ENCODE measurements around the gene KRT75.

Gene KRT75

DNA sequence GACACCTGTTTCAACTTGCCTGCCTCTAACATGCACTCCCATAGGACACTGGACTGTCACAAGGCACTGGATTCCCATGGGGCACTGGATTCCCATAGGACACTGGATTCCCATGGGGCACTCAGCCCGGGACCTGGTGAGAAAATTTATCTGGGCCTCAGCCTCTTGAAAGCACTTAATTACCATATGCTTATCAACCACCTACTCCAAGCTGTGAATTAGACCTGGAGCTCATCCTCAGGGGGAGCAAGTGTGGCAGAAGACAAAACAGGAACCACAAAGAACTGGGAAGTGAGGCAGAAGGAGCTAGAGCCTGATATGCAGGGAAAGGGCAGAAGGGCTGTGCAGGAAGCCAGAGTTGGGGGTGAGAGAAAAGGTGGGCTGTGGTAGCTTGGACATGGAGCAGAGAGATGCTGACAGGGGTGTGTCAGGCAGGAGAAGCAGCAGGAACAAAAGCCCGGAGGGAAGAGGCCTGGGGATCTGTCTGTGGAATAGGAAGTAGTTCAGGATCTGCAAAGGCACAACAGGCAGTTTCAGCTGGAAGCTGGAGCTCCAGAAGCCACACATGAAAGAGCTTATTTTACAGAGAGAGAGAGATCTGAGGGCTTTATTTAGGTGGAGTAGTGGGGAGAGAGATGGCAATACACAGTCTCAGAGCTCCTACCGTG, 31.2 kb downstream of the KRT75 start:
- H3K9me3 ChIP-seq (ENCODE audit: control insufficient read depth, insufficient read depth, low read depth, low read length), result no peaks in the 10 kb centered on the region
- H3K4me3 ChIP-seq (ENCODE audit: low read depth, low read length), result no peak overlapping the region
- no peak overlapping the region for H3K9ac ChIP-seq (ENCODE audit: low read length)
- H3K27me3 ChIP-seq (ENCODE audit: control insufficient read depth, insufficient read depth, low read length), result no peaks in the 10 kb centered on the region
- H3K4me1 ChIP-seq (ENCODE audit: control insufficient read depth, insufficient read depth, low read length), result peaks cover 7% of the 10 kb centered on the region; the same call in 1 of the 2 replicates
- H3K36me3 ChIP-seq (ENCODE audit: control insufficient read depth, insufficient read depth, low read length), result no peaks in the 10 kb centered on the region
- H3K27ac ChIP-seq (ENCODE audit: low read depth, low read length), result no peak overlapping the region

- H3K27ac ChIP-seq (ENCODE audit: low read depth, low read length), result no peak overlapping the region
- no peaks in the 10 kb centered on the region for H3K27me3 ChIP-seq (ENCODE audit: control insufficient read depth, insufficient read depth, low read length)
- H3K9ac ChIP-seq (ENCODE audit: low read length), result no peak overlapping the region
- H3K4me3 ChIP-seq (ENCODE audit: low read depth, low read length), result no peak overlapping the region
- H3K9me3 ChIP-seq (ENCODE audit: control insufficient read depth, insufficient read depth, low read depth, low read length), result no peaks in the 10 kb centered on the region
- H3K4me1 ChIP-seq (ENCODE audit: control insufficient read depth, insufficient read depth, low read length), result peaks cover 7% of the 10 kb centered on the region; the same call in 1 of the 2 replicates
- H3K36me3 ChIP-seq (ENCODE audit: control insufficient read depth, insufficient read depth, low read length), result no peaks in the 10 kb centered on the region
These were observed 31.8 kb downstream of the KRT75 start for GRCh38 chr12:52402377-52402776.

- H3K4me1 ChIP-seq (ENCODE audit: control insufficient read depth, insufficient read depth, low read length), result peaks cover 7% of the 10 kb centered on the region; the same call in 1 of the 2 replicates
- H3K27me3 ChIP-seq (ENCODE audit: control insufficient read depth, insufficient read depth, low read length), result no peaks in the 10 kb centered on the region
- H3K4me3 ChIP-seq (ENCODE audit: low read depth, low read length), result no peak overlapping the region
- H3K36me3 ChIP-seq (ENCODE audit: control insufficient read depth, insufficient read depth, low read length), result no peaks in the 10 kb centered on the region
- H3K9ac ChIP-seq (ENCODE audit: low read length), result no peak overlapping the region
- no peak overlapping the region for H3K27ac ChIP-seq (ENCODE audit: low read depth, low read length)
- no peaks in the 10 kb centered on the region for H3K9me3 ChIP-seq (ENCODE audit: control insufficient read depth, insufficient read depth, low read depth, low read length)
These were observed 32.2 kb downstream of the KRT75 start for GRCh38 chr12:52401926-52402325.

- H3K27ac ChIP-seq (ENCODE audit: low read depth, low read length), result no peak overlapping the region
- no peaks in the 10 kb centered on the region for H3K9me3 ChIP-seq (ENCODE audit: control insufficient read depth, insufficient read depth, low read depth, low read length)
- H3K4me3 ChIP-seq (ENCODE audit: low read depth, low read length), result no peak overlapping the region
These were observed 32.6 kb downstream of the KRT75 start for GRCh38 chr12:52401526-52401925.

GRCh38 chr12:52400906-52401305, 33.3 kb downstream of the KRT75 start:
- H3K27ac ChIP-seq (ENCODE audit: low read depth, low read length), result no peak overlapping the region
- peaks cover 7% of the 10 kb centered on the region; the same call in 1 of the 2 replicates for H3K4me1 ChIP-seq (ENCODE audit: control insufficient read depth, insufficient read depth, low read length)
- no peaks in the 10 kb centered on the region for H3K27me3 ChIP-seq (ENCODE audit: control insufficient read depth, insufficient read depth, low read length)

More at GRCh38 chr12:52401526-52401925, 32.6 kb downstream of the KRT75 start:
- Histone ChIP-seq H3K27me3 (ENCODE audit: control insufficient read depth, insufficient read depth, low read length) (no peaks in the 10 kb centered on the region), H3K4me1 (ENCODE audit: control insufficient read depth, insufficient read depth, low read length) (peaks cover 7% of the 10 kb centered on the region; the same call in 1 of the 2 replicates), H3K9ac (ENCODE audit: low read length) (no peak overlapping the region), H3K36me3 (ENCODE audit: control insufficient read depth, insufficient read depth, low read length) (no peaks in the 10 kb centered on the region)

GRCh38 chr12:52399756-52400155, 34.4 kb downstream of the KRT75 start:
- H3K27ac ChIP-seq (ENCODE audit: low read depth, low read length), result no peak overlapping the region
- H3K9ac ChIP-seq (ENCODE audit: low read length), result no peak overlapping the region
- H3K36me3 ChIP-seq (ENCODE audit: control insufficient read depth, insufficient read depth, low read length), result no peaks in the 10 kb centered on the region
- no peaks in the 10 kb centered on the region for H3K9me3 ChIP-seq (ENCODE audit: control insufficient read depth, insufficient read depth, low read depth, low read length)
- H3K4me3 ChIP-seq (ENCODE audit: low read depth, low read length), result no peak overlapping the region
- no peaks in the 10 kb centered on the region for H3K27me3 ChIP-seq (ENCODE audit: control insufficient read depth, insufficient read depth, low read length)
- peaks cover 7% of the 10 kb centered on the region; the same call in 1 of the 2 replicates for H3K4me1 ChIP-seq (ENCODE audit: control insufficient read depth, insufficient read depth, low read length)

More at GRCh38 chr12:52400906-52401305, 33.3 kb downstream of the KRT75 start:
- H3K9me3 ChIP-seq (ENCODE audit: control insufficient read depth, insufficient read depth, low read depth, low read length), result no peaks in the 10 kb centered on the region
- no peak overlapping the region for H3K9ac ChIP-seq (ENCODE audit: low read length)
- no peaks in the 10 kb centered on the region for H3K36me3 ChIP-seq (ENCODE audit: control insufficient read depth, insufficient read depth, low read length)
- no peak overlapping the region for H3K4me3 ChIP-seq (ENCODE audit: low read depth, low read length)

- H3K27me3 ChIP-seq (ENCODE audit: control insufficient read depth, insufficient read depth, low read length), result no peaks in the 10 kb centered on the region
- H3K27ac ChIP-seq (ENCODE audit: low read depth, low read length), result no peak overlapping the region
- no peak overlapping the region for H3K9ac ChIP-seq (ENCODE audit: low read length)
- peaks cover 7% of the 10 kb centered on the region; the same call in 1 of the 2 replicates for H3K4me1 ChIP-seq (ENCODE audit: control insufficient read depth, insufficient read depth, low read length)
- H3K9me3 ChIP-seq (ENCODE audit: control insufficient read depth, insufficient read depth, low read depth, low read length), result no peaks in the 10 kb centered on the region
- no peak overlapping the region for H3K4me3 ChIP-seq (ENCODE audit: low read depth, low read length)
- no peaks in the 10 kb centered on the region for H3K36me3 ChIP-seq (ENCODE audit: control insufficient read depth, insufficient read depth, low read length)
These were observed 36.0 kb downstream of the KRT75 start for GRCh38 chr12:52398176-52398575.

- no peak overlapping the region for H3K4me3 ChIP-seq (ENCODE audit: low read depth, low read length)
- no peaks in the 10 kb centered on the region for H3K4me1 ChIP-seq (ENCODE audit: control insufficient read depth, insufficient read depth, low read length)
- no peak overlapping the region for H3K9ac ChIP-seq (ENCODE audit: low read length)
- H3K9me3 ChIP-seq (ENCODE audit: control insufficient read depth, insufficient read depth, low read depth, low read length), result no peaks in the 10 kb centered on the region
- H3K27ac ChIP-seq (ENCODE audit: low read depth, low read length), result no peak overlapping the region
- H3K36me3 ChIP-seq (ENCODE audit: control insufficient read depth, insufficient read depth, low read length), result no peaks in the 10 kb centered on the region
- no peaks in the 10 kb centered on the region for H3K27me3 ChIP-seq (ENCODE audit: control insufficient read depth, insufficient read depth, low read length)
These were observed 37.5 kb downstream of the KRT75 start for GRCh38 chr12:52396656-52397055.

- H3K9ac ChIP-seq (ENCODE audit: low read length), result no peak overlapping the region
- no peak overlapping the region for H3K4me3 ChIP-seq (ENCODE audit: low read depth, low read length)
- H3K4me1 ChIP-seq (ENCODE audit: control insufficient read depth, insufficient read depth, low read length), result no peaks in the 10 kb centered on the region
- H3K27ac ChIP-seq (ENCODE audit: low read depth, low read length), result no peak overlapping the region
- H3K9me3 ChIP-seq (ENCODE audit: control insufficient read depth, insufficient read depth, low read depth, low read length), result no peaks in the 10 kb centered on the region
- no peaks in the 10 kb centered on the region for H3K36me3 ChIP-seq (ENCODE audit: control insufficient read depth, insufficient read depth, low read length)
- no peaks in the 10 kb centered on the region for H3K27me3 ChIP-seq (ENCODE audit: control insufficient read depth, insufficient read depth, low read length)
These were observed 38.3 kb downstream of the KRT75 start for GRCh38 chr12:52395761-52396434.

DNA sequence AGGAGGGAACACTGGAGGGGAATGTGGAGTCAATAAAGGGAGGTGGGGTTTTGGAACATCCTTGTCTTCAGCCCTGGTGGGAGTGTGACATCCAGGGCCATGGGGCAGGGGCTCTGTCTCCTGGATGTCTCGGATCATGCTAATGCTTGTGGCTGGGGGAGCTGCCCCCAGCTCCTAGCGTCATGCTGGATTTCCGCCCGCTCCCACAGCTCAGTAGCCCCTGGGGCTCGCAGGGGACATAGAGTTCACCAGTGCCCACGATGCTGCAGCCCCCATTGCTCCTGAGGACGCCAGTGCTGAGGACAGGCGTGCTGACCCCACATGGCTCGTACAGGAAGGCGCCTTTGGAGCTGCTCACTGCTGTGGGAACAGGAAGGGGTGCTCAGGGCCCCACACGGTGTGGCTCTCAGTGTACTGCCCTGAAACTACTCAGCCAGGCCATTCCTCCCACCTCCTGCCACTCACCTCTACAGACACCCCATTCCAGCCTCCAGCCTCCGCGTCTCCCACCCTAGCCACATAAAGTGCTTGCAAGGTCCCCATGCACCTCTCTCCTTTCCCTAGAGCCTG, 39.2 kb downstream of the KRT75 start:
- no peaks in the 10 kb centered on the region for H3K36me3 ChIP-seq (ENCODE audit: control insufficient read depth, insufficient read depth, low read length)

GRCh38 chr12:52392465-52393007, 41.6 kb downstream of the KRT75 start:
- H3K9ac ChIP-seq (ENCODE audit: low read length), result no peak overlapping the region
- no peaks in the 10 kb centered on the region for H3K27me3 ChIP-seq (ENCODE audit: control insufficient read depth, insufficient read depth, low read length)
- H3K4me3 ChIP-seq (ENCODE audit: low read depth, low read length), result no peak overlapping the region
- no peak overlapping the region for H3K27ac ChIP-seq (ENCODE audit: low read depth, low read length)
- H3K4me1 ChIP-seq (ENCODE audit: control insufficient read depth, insufficient read depth, low read length), result no peaks in the 10 kb centered on the region; the same call in 1 of the 2 replicates
- H3K9me3 ChIP-seq (ENCODE audit: control insufficient read depth, insufficient read depth, low read depth, low read length), result no peaks in the 10 kb centered on the region
- no peaks in the 10 kb centered on the region for H3K36me3 ChIP-seq (ENCODE audit: control insufficient read depth, insufficient read depth, low read length)

More for the DNA sequence above, 39.2 kb downstream of the KRT75 start:
- no peaks in the 10 kb centered on the region; the same call in 1 of the 2 replicates for H3K4me1 ChIP-seq (ENCODE audit: control insufficient read depth, insufficient read depth, low read length)
- no peaks in the 10 kb centered on the region for H3K9me3 ChIP-seq (ENCODE audit: control insufficient read depth, insufficient read depth, low read depth, low read length)
- H3K27me3 ChIP-seq (ENCODE audit: control insufficient read depth, insufficient read depth, low read length), result no peaks in the 10 kb centered on the region
- H3K27ac ChIP-seq (ENCODE audit: low read depth, low read length), result no peak overlapping the region
- H3K4me3 ChIP-seq (ENCODE audit: low read depth, low read length), result no peak overlapping the region
- no peak overlapping the region for H3K9ac ChIP-seq (ENCODE audit: low read length)
